K562 (cell line): Measurements from ENCODE around the gene LGALS12. TPM values are rescaled to one million over a fixed set of nuclear protein-coding genes. Genes with fewer than 3 reads are reported as not detected.

Experiments used
- COPS2 ChIP-seq: fragments of 450-650 bp; conservative IDR thresholded peaks from 2 replicates; pipeline ENCODE4 v1.6.1; 2016; ENCODE audit warnings: mild to moderate bottlenecking, moderate library complexity
- DNMT1 ChIP-seq: fragments of 450-650 bp; IDR thresholded peaks from 2 replicates; pipeline ENCODE4 v1.6.1; 2016; ENCODE audit warnings: antibody characterized with exemption, mild to moderate bottlenecking
- FOXK1 ChIP-seq: sonication (generic); formaldehyde crosslinking; IDR thresholded peaks from 2 replicates; pipeline ENCODE4 v1.8.0; 2022; ENCODE audit warnings: missing genetic modification reagents, mild to moderate bottlenecking, borderline replicate concordance
- HDAC3 ChIP-seq: fragments of 450-650 bp; IDR thresholded peaks from 2 replicates; pipeline ENCODE4 v1.6.1; 2018; ENCODE audit warnings: borderline replicate concordance, mild to moderate bottlenecking, moderate library complexity; ENCODE audit not compliant: partially characterized antibody
- MXD1 ChIP-seq: fragments of 250-450 bp; sonication (Bioruptor Pico); IDR thresholded peaks from 2 replicates; pipeline ENCODE4 v1.8.0; 2021; ENCODE audit warnings: borderline replicate concordance, mild to moderate bottlenecking, moderate library complexity; ENCODE audit not compliant: poor library complexity, severe bottlenecking
- PHB ChIP-seq: fragments of 250-450 bp; sonication (Bioruptor Pico); IDR thresholded peaks from 2 replicates; pipeline ENCODE4 v1.5.0; 2021
- SMARCC2 ChIP-seq: fragments of 450-650 bp; IDR thresholded peaks from 2 replicates; pipeline ENCODE4 v1.6.1; 2017; ENCODE audit warnings: antibody characterized with exemption, moderate library complexity, mild to moderate bottlenecking, low read depth
- TAL1 ChIP-seq: fragments of 450-650 bp; IDR thresholded peaks from 2 replicates; pipeline ENCODE4 v1.6.1; 2016; ENCODE audit warnings: mild to moderate bottlenecking
- TARDBP ChIP-seq: fragments of 450-650 bp; IDR thresholded peaks from 2 replicates; pipeline ENCODE4 v1.6.1; 2016
- ZBTB26 ChIP-seq: fragments of 450-650 bp; formaldehyde crosslinking; IDR thresholded peaks from 2 replicates; pipeline ENCODE4 v1.4.0; 2022; ENCODE audit warnings: missing genetic modification characterization
- ZNF184 ChIP-seq: sonication (generic); formaldehyde crosslinking; IDR thresholded peaks from 2 replicates; pipeline ENCODE4 v1.5.0; 2020; ENCODE audit warnings: missing genetic modification reagents
- ZNF212 ChIP-seq: fragments of 450-650 bp; formaldehyde crosslinking; IDR thresholded peaks from 2 replicates; pipeline ENCODE4 v1.4.0; 2020; ENCODE audit warnings: mild to moderate bottlenecking
- ZNF707 ChIP-seq: fragments of 250-450 bp; sonication (Bioruptor Pico); conservative IDR thresholded peaks from 2 replicates; pipeline ENCODE4 v1.8.0; 2022; ENCODE audit warnings: inconsistent platforms, mild to moderate bottlenecking, moderate library complexity
- polyA plus RNA-seq, 8 experiments: library from polyadenylated mRNA; depleted of rRNA in 4 of 8; stranded (reverse) in 5 of 8; unstranded in 3 of 8; fragments of >200 nt; fragmentation: Nextera tagmentation in 2 of 8; fragmentation: Illumina TruSeq in 1 of 8; extraction: Ambion mirVana in 2 of 8; extraction: Trizol in 1 of 8; gene quantifications; 2 replicates each; pipeline versions ENCODE4 v1.2.1 to v1.2.3, GENCODE V29; 2011 to 2014; ENCODE audit warnings: inconsistent platforms in 1 of 8, missing spikeins in 1 of 8
- total RNA-seq, 7 experiments: library from RNA; depleted of rRNA in 6 of 7; stranded (reverse); fragments of >200 nt in 6 of 7; fragmentation: Illumina TruSeq in 2 of 7; extraction: Trizol in 2 of 7; gene quantifications; 2 replicates each; pipeline versions ENCODE4 v1.2.1 to v1.2.3, GENCODE V29; 2011 to 2021; ENCODE audit warnings: low replicate concordance in 1 of 7
- TF ChIP-seq, protein P1 (sequence below): fragments of 250-450 bp; sonication (Bioruptor Pico); IDR thresholded peaks from 2 replicates; pipeline ENCODE4 v1.8.0; 2021; ENCODE audit warnings: moderate library complexity, mild to moderate bottlenecking, inconsistent platforms
- TF ChIP-seq, protein P2 (sequence below): fragments of 250-450 bp; sonication (Bioruptor Pico); IDR thresholded peaks from 2 replicates; pipeline ENCODE4 v1.5.0; 2020; ENCODE audit warnings: mild to moderate bottlenecking
- TF ChIP-seq, protein P3 (sequence below): sonication (generic); formaldehyde crosslinking; IDR thresholded peaks from 2 replicates; pipeline ENCODE4 v1.8.1; 2023; ENCODE audit warnings: mild to moderate bottlenecking, missing genetic modification reagents
- TF ChIP-seq, protein P4 (sequence below): fragments of 450-650 bp; IDR thresholded peaks from 2 replicates; pipeline ENCODE4 v1.6.1; 2017; ENCODE audit warnings: antibody characterized with exemption
- TF ChIP-seq, protein P5 (sequence below): fragments of 450-650 bp; conservative IDR thresholded peaks from 2 replicates; pipeline ENCODE4 v1.6.1; 2016; ENCODE audit warnings: missing genetic modification characterization, low read depth, mild to moderate bottlenecking, missing compliant biosample characterization, moderate library complexity

Gene LGALS12
- total and polyA plus RNA-seq, 9 of the 15 experiments (the other 6 are each of a cell fraction or from before 2014, with no cell fraction given) = 0.66 to 8.0 (median 5.0) TPM

DNA sequence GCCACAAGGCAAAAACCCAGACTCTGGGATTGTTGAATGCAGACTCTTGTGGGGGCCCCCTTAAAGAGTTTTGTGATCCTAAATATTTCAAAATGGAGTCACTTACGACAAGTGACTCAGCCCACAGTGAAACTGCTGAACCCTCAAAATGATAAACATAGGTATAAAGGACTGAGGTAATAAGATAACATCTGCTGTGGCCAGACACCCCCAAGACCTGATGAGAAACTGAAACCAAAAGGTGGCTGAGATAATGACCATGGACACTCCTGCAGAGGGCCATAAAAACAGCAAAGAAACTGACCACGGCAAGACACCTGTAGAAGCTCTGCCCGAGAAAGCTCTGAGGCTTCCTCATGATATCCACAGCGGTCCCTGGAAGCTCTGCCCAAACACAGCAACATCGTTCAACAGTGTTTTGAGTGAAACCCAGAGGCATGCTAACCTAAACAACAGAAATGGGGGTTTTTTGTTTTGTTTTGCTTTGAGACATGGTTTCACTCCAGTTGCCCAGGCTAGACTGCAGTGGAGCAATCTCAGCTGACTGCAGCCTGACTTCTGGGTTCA is 29.1 kb downstream of the LGALS12 start (continued):
- TF ChIP-seq, protein P1, sequence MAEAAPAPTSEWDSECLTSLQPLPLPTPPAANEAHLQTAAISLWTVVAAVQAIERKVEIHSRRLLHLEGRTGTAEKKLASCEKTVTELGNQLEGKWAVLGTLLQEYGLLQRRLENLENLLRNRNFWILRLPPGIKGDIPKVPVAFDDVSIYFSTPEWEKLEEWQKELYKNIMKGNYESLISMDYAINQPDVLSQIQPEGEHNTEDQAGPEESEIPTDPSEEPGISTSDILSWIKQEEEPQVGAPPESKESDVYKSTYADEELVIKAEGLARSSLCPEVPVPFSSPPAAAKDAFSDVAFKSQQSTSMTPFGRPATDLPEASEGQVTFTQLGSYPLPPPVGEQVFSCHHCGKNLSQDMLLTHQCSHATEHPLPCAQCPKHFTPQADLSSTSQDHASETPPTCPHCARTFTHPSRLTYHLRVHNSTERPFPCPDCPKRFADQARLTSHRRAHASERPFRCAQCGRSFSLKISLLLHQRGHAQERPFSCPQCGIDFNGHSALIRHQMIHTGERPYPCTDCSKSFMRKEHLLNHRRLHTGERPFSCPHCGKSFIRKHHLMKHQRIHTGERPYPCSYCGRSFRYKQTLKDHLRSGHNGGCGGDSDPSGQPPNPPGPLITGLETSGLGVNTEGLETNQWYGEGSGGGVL = peak; percentile 85
- no peak for TF ChIP-seq SMARCC2
- TF ChIP-seq ZBTB26 = peak; percentile 94; the same call in 1 of the 2 replicates
- TF ChIP-seq, protein P2, sequence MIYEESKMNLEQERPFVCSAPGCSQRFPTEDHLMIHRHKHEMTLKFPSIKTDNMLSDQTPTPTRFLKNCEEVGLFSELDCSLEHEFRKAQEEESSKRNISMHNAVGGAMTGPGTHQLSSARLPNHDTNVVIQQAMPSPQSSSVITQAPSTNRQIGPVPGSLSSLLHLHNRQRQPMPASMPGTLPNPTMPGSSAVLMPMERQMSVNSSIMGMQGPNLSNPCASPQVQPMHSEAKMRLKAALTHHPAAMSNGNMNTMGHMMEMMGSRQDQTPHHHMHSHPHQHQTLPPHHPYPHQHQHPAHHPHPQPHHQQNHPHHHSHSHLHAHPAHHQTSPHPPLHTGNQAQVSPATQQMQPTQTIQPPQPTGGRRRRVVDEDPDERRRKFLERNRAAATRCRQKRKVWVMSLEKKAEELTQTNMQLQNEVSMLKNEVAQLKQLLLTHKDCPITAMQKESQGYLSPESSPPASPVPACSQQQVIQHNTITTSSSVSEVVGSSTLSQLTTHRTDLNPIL (CRISPR knock-in tag) = peak; percentile 96
- TF ChIP-seq MXD1 (CRISPR knock-in tag) = peak; percentile 72
- TF ChIP-seq TAL1 = peak; percentile 32; the same call in 1 of the 2 replicates
- TF ChIP-seq FOXK1 = no peak
- TF ChIP-seq ZNF212 (CRISPR knock-in tag) = peak; percentile 96
- no peak for TF ChIP-seq ZNF184 (CRISPR knock-in tag)
- TF ChIP-seq PHB (CRISPR knock-in tag) = no peak
- TF ChIP-seq, protein P3, sequence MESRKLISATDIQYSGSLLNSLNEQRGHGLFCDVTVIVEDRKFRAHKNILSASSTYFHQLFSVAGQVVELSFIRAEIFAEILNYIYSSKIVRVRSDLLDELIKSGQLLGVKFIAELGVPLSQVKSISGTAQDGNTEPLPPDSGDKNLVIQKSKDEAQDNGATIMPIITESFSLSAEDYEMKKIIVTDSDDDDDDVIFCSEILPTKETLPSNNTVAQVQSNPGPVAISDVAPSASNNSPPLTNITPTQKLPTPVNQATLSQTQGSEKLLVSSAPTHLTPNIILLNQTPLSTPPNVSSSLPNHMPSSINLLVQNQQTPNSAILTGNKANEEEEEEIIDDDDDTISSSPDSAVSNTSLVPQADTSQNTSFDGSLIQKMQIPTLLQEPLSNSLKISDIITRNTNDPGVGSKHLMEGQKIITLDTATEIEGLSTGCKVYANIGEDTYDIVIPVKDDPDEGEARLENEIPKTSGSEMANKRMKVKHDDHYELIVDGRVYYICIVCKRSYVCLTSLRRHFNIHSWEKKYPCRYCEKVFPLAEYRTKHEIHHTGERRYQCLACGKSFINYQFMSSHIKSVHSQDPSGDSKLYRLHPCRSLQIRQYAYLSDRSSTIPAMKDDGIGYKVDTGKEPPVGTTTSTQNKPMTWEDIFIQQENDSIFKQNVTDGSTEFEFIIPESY (CRISPR knock-in tag) = no peak
- TF ChIP-seq COPS2 = no peak
- TF ChIP-seq, protein P4, sequence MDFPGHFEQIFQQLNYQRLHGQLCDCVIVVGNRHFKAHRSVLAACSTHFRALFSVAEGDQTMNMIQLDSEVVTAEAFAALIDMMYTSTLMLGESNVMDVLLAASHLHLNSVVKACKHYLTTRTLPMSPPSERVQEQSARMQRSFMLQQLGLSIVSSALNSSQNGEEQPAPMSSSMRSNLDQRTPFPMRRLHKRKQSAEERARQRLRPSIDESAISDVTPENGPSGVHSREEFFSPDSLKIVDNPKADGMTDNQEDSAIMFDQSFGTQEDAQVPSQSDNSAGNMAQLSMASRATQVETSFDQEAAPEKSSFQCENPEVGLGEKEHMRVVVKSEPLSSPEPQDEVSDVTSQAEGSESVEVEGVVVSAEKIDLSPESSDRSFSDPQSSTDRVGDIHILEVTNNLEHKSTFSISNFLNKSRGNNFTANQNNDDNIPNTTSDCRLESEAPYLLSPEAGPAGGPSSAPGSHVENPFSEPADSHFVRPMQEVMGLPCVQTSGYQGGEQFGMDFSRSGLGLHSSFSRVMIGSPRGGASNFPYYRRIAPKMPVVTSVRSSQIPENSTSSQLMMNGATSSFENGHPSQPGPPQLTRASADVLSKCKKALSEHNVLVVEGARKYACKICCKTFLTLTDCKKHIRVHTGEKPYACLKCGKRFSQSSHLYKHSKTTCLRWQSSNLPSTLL = no peak
- TF ChIP-seq ZNF707 = peak; percentile 83
- no peak for TF ChIP-seq TARDBP
- TF ChIP-seq DNMT1 = no peak
- TF ChIP-seq, protein P5, sequence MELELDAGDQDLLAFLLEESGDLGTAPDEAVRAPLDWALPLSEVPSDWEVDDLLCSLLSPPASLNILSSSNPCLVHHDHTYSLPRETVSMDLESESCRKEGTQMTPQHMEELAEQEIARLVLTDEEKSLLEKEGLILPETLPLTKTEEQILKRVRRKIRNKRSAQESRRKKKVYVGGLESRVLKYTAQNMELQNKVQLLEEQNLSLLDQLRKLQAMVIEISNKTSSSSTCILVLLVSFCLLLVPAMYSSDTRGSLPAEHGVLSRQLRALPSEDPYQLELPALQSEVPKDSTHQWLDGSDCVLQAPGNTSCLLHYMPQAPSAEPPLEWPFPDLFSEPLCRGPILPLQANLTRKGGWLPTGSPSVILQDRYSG (tag) = peak; percentile 99
- TF ChIP-seq HDAC3 = no peak
